ENCODE results near the gene HAPLN2.

The HAPLN2 gene

GRCh38 chr1:156664046-156664766 lies 45.0 kb downstream of the HAPLN2 start:
- no peak overlapping the region; the same call in 1 of the 2 replicates for H3K4me3 ChIP-seq (ENCODE audit: low read length)
- TF ChIP-seq ZNF274 (IDR thresholded peaks at IDR 0.05; ENCODE audit: low read depth, low read length), result no peak

GRCh38 chr1:156664767-156665411 lies 45.7 kb downstream of the HAPLN2 start:
- TF ChIP-seq ZNF274 (IDR thresholded peaks at IDR 0.05; ENCODE audit: low read depth, low read length), result no peak
- no peak overlapping the region; the same call in 1 of the 2 replicates for H3K4me3 ChIP-seq (ENCODE audit: low read length)

- TF ChIP-seq ZNF274 (IDR thresholded peaks at IDR 0.05; ENCODE audit: low read depth, low read length), result no peak
- H3K4me3 ChIP-seq (ENCODE audit: low read length), result no peak overlapping the region
Measured at GRCh38 chr1:156665539-156665938, 46.3 kb downstream of the HAPLN2 start.

- no peak for TF ChIP-seq ZNF274 (IDR thresholded peaks at IDR 0.05; ENCODE audit: low read depth, low read length)
Measured at GRCh38 chr1:156666862-156667609, 47.8 kb downstream of the HAPLN2 start.

GRCh38 chr1:156667610-156667967 lies 48.4 kb downstream of the HAPLN2 start:
- no peak for TF ChIP-seq ZNF274 (IDR thresholded peaks at IDR 0.05; ENCODE audit: low read depth, low read length)
- no peak overlapping the region for H3K4me3 ChIP-seq (ENCODE audit: low read length)

More at GRCh38 chr1:156666862-156667609, 47.8 kb downstream of the HAPLN2 start:
- H3K4me3 ChIP-seq (ENCODE audit: low read length), result no peak overlapping the region

- no peak for TF ChIP-seq ZNF274 (IDR thresholded peaks at IDR 0.05; ENCODE audit: low read depth, low read length)
- no peak overlapping the region for H3K4me3 ChIP-seq (ENCODE audit: low read length)
Measured at GRCh38 chr1:156667968-156668709, 48.9 kb downstream of the HAPLN2 start.

- no peak for TF ChIP-seq ZNF274 (IDR thresholded peaks at IDR 0.05; ENCODE audit: low read depth, low read length)
Measured at GRCh38 chr1:156668801-156669637, 49.8 kb downstream of the HAPLN2 start.

GRCh38 chr1:156669794-156670193 lies 50.6 kb downstream of the HAPLN2 start:
- no peak overlapping the region for H3K4me3 ChIP-seq (ENCODE audit: low read length)
- TF ChIP-seq ZNF274 (IDR thresholded peaks at IDR 0.05; ENCODE audit: low read depth, low read length), result no peak

More at GRCh38 chr1:156668801-156669637, 49.8 kb downstream of the HAPLN2 start:
- H3K4me3 ChIP-seq (ENCODE audit: low read length), result no peak overlapping the region

- H3K4me3 ChIP-seq (ENCODE audit: low read length), result no peak overlapping the region
- TF ChIP-seq ZNF274 (IDR thresholded peaks at IDR 0.05; ENCODE audit: low read depth, low read length), result no peak
Measured at GRCh38 chr1:156670359-156670758, 51.1 kb downstream of the HAPLN2 start.

- TF ChIP-seq ZNF274 (IDR thresholded peaks at IDR 0.05; ENCODE audit: low read depth, low read length), result no peak
- H3K4me3 ChIP-seq (ENCODE audit: low read length), result no peak overlapping the region
Measured at GRCh38 chr1:156670791-156671190, 51.6 kb downstream of the HAPLN2 start.

- H3K4me3 ChIP-seq (ENCODE audit: low read length), result no peak overlapping the region
- no peak for TF ChIP-seq ZNF274 (IDR thresholded peaks at IDR 0.05; ENCODE audit: low read depth, low read length)
Measured at GRCh38 chr1:156671804-156672203, 52.6 kb downstream of the HAPLN2 start.

GRCh38 chr1:156673387-156674121 lies 54.3 kb downstream of the HAPLN2 start:
- no peak for TF ChIP-seq ZNF274 (IDR thresholded peaks at IDR 0.05; ENCODE audit: low read depth, low read length)
- H3K4me3 ChIP-seq (ENCODE audit: low read length), result no peak overlapping the region

Measured in GM08714 (cell line).